NCI-H1105 treated with DMSO at 0.1 percent for 48 hours (cell line): Measurements from ENCODE around the gene TUBB2B.
"Not testable (repeated sequence)": the region's sequence is repeated elsewhere in the genome, so short reads cannot be mapped to it uniquely, and the experiment has no call there.

Experiments
- DNase-seq: peaks from one replicate; lab custom pipeline; 2025; lab: John Stamatoyannopoulos, UW

The TUBB2B gene

DNA sequence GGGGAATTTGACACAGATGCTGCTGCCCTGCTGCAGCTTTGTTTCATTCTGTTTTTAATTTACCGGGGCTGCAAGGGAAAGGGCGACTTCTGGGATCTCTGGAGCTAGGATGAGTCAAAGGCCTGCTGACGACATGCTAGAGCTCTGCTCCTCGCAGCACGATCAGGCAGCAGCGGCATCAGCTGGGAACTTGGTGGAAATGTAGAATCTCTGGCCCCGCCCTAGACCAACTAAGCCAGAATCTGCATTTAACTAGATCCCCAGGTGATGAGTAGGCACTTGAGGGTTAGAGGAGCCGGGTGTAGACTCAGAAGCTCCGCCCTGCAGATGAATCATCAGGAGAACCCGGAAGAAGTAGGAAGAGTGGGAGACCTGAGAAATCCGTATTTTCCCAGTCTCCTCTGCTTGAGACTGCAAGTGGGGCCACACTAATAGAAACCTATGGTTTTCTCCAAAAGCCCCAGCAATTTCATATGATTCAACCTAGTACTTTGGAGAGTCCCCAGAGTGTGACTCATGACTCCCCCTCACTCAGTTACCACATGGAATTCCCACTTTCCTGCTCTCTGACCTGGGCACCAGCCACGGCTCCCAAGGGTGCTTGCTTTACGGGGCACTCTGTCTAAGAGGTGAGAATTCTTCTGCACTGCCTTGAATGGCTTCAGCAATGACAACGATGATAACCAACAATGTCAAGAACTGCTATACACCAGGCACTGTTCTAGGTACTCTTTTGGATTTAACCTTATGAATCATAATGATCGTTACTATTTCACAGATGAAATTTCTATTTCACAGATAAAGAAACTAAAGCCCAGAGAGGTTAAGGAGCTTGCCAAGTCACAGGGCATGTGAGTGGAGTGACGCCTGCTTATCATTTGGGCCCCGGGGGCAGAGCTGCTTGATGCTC lies 18.1 kb downstream of the TUBB2B start:
- no peak for DNase-seq

DNA sequence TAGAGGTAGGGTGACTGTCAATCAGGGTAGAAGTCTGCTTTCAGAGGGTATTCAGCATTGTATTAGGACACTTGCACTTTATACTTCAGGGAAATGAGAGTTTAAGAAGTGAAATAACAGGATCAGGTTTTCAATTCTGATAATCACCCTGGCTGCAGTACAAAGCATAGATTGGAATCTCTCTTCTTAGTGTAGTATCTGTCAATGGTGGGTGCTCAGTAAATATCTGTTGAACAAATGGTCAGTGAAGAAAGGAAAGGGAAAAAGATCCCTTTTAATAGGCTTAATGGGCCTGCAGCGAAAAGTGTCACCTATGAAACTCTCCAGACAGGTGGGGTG lies 18.7 kb downstream of the TUBB2B start:
- DNase-seq: no peak

DNA sequence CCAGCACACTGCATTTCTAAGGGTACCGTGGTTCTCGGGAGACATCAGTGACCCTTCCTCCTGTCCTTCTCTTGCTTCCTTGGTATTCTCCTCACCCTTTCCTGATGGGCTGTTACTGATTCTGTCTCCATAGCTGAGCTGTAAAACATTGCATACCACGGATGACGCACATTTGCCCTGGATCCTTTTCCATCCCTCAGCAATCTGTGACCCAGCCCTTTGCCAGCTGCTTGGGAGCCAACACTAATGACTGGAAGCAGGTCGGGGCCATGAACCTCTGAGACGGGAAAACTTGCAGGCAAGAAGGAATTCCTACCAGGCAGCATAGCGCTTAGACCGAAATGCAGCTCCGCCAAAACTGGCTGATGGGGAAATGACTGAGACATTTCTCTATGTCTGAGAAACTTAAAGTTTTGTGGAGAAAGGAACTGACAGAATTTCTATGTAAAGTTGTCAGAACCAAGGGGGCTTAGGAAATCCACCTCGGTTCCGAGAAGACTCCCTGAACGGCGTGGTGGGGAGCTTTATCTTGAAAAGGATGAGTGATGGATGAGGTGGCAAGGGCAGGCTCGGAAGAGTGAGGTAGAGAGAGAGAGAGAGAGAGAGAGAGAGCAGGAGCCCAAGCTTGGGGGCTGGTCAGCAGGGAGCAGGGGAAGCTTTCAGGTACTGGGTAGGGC lies 19.2 kb downstream of the TUBB2B start:
- no peak for DNase-seq

DNA sequence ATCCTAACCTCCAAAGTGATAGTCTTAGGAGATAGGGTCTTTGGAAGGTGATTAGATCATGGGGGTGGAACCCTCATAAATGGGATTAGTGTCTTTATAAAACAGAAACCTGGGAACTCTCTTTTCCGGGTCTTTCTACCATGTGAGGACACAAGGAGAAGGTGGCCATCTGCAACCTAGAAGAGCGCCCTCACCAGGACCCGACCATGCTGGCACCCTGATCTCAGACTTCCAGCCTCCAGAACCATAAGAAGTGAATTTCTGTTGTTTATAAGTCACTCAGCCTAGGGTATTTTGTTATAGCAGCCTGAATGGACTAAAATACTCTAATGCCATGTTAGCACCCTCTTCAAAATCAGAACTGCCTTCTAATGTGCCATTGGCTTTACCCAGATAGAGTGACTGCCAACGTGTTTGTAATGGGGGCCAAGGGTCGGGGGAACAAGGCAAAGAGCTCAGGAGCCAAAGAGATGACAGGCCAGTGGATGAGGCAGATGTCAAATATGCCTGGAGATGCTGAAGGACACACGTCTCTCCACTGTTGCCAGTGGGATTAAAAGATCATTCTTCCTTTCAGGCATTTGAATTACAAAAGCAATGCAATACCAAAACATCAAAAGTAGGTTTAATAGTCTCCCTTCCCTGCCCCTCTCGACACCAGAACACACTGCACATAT lies 21.0 kb downstream of the TUBB2B start:
- DNase-seq: no peak

DNA sequence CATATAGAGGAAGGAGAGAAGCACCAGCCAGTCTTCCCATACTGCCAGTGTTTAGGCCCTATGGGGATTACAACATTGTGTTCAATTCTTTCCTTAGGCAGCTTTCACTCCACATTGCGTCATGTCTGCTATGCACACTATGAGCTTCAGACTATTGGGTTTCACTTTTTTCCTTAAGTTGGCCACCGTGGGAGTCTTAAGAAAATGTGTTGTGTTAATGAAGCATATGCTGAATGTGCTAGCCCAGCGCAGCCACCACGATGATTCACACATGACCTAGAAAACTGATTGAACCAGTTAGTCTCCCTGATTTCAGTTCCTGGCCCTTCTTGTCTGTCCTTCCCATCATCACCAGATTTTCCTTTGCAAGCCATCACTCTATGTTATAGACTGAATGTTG lies 21.5 kb downstream of the TUBB2B start:
- no peak for DNase-seq

DNA sequence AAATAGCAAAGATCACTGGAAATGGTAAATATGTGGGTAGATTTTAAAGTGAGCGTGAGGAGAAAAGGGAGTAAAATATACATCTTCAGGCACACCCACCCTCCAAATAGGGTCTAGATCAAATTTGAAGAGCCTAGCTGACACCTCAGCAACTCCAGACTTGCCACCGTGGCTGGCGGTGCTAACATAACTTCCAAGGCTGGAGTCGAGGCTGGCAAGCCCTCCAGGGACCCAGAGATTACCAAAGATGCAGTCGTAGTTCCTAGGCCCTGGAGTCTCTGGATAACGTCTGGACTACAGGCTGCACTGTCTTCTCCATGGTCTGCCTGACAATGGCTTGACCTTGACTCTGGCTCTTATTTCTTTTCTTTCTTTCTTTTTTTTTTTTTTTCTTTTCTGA lies 22.5 kb downstream of the TUBB2B start:
- DNase-seq: no peak

DNA sequence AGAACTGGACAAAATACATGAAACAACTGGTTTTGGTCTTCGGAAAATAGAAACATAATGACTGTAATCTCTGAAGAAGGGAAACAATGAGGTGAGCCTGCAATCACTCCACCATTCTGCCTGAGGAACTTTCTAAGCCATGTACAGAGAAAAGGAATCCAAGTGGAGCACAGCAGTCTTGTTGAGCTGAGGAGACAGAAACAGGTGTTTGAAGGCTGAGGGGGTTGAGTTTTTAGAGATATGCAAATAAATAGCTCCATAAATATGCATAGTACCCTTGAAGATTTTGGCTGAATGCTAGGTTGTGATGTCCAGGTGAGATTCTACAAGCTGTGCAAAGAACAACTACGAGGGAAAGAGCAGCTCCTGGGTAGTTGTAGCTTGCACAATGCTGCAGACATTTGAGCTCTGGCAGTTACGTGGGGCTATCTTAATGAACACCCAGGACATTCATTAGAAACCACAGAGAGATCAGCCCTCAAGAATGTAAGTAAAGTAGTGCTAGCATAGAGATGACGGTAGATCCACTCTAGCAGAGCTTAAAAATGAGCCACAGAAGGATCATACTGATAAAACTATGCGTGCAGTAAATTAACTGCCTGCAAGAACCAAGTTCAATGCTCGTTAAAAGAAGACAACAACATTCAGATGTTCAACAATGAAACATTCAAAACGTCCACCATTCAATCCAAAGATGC lies 24.3 kb downstream of the TUBB2B start:
- DNase-seq: no peak

DNA sequence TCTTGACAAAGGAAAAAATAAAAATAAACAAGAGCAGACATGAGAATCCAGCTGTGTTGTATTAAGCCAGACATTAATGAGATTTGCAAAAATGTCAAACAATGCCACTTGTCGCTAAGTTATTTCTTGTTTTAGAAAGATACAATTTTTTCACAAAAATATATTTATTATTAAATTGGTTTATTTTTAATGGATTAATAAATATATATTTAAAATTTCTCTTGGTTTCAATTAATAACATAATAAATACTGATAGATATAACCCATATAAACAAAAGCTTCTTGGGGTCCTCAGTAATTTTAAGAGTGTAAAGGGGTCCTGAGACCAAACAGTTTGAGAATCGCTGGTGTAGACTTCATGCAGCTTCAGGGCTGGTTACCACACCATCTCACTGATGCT lies 26.1 kb downstream of the TUBB2B start:
- no peak for DNase-seq

DNA sequence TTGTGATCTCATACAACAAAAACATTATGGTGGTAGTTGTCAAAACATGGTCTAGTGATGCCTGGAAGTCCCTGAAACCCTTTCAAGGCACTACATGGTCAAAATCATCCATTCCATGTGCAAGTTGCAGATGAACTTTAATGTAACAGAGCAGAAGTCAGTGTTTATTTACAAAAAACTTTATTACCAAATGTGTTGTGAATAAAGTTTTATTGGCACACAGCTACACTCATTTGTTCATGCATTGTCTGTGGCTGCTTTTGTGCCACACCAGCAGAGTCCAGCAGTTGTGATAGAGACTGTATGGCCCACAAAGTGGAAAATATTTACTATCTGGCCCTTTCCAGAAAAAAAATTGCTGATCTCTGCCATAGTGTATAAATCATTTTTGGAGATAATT lies 26.8 kb downstream of the TUBB2B start:
- DNase-seq: no peak

DNA sequence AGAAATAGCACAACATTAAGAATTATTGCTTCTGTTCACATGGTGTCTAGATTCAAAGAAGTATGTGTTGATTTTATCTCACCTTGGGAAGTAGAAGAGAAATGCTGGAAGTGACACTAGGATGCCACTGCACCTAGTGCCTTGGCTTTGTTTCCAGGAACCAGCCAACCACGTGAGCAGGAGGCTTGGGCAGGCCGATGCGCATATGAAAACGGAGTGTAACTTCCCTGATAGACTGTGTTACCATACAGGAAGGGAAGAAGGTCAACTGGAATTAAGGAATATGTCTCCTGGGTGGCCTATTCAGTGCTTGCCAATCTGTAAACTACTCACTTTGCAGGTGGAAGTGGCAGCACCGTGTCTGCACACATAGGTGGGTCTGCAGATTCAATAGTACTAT lies 28.1 kb downstream of the TUBB2B start:
- no peak for DNase-seq

DNA sequence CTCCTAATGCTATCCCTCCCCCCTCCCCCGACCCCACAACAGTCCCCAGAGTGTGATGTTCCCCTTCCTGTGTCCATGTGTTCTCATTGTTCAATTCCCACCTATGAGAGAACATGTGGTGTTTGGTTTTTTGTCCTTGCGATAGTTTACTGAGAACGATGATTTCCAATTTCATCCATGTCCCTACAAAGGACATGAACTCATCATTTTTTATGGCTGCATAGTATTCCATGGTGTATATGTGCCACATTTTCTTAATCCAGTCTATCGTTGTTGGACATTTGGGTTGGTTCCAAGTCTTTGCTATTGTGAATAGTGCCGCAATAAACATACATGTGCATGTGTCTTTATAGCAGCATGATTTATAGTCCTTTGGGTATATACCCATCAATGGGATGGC lies 29.7 kb downstream of the TUBB2B start:
- DNase-seq: not testable (repeated sequence)

DNA sequence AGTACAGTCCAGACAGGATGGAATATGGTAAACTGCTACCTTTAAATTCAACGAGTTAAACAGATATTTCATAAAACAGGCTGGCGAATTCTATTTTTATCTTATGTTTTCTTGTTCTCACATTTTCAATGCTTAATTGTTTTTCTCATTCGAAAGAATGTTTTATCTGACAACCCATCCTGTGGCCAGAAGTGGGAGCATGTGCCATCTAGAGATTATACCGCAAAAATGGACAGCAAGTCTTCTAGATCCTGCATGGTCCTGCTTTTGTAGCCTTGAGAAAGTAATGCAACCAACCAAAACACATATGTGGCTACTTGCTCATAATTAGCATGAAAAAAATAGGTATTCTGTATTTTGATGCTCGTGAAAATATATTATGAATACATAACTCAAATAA lies 30.7 kb downstream of the TUBB2B start:
- DNase-seq: no peak

DNA sequence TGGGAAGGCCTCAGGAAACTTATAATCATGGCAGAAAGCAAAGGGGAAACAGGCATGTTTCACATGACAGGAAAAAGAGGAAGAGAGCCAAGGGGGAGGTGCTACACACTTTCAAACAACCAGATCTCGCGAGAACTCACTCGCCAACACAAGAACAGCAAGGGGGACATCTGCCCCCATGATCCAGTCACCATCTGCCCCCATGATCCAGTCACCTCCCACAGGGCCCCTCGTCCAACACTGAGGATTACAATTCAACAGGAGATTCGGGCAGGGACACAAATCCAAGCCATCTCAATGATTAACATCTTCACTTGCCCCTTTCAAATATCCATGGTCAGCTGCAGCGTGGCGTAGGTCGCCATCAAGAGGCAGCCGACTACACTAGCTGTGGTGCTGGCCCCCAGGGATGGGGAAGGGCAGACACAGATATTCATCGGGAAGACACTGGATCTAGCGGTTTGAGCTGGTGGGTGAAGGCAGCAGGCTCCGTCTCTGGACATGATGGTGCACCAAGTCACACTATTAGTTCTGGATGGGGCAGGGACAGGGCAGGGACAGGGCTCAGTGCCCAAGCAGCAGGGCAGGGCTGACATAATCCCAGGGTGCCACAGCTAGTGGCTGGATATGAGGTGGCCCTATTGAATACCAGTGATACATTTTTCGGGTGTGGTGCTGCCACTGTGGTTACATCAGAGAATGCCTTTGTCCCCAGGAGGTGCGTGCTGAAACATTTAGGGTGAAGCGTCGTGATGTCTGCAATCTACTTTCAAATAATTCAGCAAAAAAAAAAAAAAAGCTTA lies 31.6 kb downstream of the TUBB2B start:
- no peak for DNase-seq

DNA sequence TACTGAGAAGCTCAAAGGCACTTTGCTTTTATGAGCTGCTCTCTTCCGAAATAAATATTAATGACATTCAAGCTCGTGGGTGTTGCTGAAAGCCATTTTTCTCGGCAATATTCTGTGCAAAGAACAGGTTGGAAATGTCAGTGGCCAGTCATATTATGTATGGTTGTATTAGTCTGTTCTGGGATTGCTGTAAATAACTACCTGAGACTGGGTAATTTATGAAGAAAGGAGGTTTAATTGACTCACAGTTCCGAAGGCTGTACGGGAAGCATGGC lies 32.1 kb downstream of the TUBB2B start:
- DNase-seq: no peak

DNA sequence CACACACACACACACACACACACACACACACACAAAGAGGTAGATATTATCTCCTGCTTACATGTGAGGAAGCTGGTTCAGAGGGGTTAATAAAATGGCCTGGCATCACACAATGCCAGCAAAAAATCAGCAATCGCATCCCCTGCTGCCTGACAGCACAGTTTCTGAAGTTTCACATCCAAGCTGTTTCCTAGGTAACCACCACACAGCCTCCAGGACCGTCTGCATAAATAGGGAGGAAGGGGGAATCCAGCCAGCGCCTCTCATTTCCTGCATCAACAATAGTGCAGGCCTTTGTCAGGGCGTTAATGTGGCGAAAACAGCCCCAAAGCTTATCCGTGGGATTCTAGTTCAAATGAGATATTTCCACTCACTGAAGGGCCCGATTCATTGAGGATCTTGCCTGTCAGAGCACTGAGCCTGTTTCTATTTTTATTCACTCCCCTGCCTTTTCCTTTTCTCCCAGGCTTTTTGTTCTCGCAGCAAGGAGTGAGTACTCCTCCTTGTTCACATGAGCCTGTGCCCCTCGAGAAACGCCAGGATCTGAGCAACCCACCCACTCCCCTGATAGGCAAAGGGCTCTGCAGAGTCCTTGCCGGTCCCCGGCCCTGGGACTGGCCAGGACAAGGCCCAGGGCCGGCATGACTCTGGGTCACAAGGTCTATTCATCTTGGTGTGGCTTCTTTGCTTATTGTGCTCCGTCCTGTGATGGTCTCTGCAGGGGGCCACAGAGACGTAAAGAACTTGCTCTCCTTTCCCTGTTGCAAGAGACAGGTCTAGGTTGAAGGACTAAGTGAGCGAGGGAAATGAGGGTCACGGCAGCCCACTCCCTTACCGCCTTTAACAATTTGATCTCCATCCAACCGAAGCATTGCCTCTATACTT lies 32.7 kb downstream of the TUBB2B start:
- peak; percentile 39 for DNase-seq

DNA sequence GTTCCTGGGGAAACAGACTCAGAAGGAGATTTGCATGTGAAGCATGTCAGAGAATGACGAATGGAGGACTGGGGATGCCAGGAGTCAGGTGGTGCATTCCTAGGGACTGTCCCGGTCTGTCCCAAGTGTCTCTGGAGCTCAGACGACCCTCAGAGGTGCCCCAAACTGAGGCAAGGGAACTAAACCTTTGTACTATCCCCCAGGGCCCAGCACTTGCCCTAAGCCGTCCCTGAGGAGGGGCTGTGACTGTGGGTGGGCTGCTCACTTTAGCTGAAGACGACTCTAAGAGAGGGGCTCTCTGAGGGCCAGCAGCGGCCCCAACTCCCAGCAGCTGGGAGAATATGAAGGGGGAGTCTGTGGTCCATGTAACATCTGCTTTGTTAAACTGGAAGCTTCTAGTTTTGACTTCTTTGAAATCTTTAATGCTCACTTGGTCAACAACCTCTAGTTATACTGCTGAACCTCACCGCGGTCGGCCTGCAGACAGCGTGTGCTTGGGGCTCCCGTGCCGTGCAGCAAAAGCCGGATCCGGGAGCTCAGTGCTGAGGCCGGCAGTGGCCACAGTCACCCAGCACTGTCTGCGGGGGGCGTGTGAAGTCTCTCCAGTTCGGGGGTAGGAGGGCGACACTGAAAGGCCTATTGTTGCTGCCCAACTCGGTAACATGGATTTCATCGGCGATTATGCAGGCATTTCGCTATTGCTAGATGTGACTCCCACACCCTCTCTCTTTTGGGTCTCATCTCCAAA lies 34.2 kb downstream of the TUBB2B start:
- DNase-seq: no peak

DNA sequence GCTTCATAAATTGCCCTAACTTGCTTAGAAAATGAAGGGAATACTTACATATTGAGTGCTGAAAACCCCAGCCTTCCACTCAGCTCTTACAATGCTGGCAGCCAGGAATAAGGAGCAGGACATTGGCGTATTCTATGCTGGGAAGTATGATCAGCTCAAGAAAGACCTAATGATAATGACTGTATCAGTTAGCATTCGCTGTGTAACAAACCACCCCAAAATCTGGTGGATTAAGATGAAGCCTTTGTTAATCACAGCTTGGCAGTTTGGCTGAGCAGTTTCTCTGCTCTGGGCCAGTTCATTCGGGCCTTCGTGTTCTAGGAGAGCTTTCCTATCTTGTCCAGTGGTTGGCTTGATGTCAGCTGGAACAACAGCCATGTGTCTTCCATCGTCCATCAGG lies 36.7 kb downstream of the TUBB2B start:
- no peak for DNase-seq

DNA sequence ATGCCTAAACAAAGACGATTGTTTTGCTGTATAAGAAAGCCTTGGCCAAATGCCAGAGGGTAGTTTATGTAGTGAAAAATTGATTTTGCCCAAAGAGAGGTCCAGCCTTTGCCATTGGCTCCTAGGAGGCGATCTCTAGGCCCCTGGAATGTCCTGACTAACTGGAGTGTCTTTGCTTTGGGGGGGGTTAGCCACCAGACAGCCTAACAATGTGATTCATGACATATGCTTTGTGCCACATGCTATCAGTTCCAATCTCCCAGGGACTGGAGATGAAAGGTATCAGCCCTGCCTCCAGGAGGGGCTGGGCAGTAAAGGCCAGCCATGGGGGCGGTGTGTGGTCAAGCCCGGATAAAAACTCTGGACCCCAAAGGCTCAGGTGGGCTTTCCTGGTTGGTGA lies 37.4 kb downstream of the TUBB2B start:
- DNase-seq: no peak

DNA sequence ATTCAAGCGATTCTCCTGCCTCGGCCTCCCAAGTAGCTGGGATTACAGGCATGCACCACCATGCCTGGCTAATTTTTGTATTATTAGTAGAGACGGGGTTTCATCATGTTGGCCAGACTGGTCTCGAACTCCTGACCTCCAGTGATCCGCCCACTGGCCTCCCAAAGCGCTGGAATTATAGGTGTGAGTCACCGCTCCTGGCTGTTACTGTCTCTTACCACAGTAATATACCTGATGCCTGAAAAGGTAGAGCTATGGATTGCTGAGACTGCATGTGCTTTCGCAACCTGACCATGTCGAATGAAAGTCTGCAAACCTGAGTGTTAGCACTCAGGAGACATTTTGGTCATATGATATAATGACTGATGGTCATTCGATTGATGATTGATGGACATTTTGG lies 38.3 kb downstream of the TUBB2B start:
- DNase-seq: not testable (repeated sequence)

DNA sequence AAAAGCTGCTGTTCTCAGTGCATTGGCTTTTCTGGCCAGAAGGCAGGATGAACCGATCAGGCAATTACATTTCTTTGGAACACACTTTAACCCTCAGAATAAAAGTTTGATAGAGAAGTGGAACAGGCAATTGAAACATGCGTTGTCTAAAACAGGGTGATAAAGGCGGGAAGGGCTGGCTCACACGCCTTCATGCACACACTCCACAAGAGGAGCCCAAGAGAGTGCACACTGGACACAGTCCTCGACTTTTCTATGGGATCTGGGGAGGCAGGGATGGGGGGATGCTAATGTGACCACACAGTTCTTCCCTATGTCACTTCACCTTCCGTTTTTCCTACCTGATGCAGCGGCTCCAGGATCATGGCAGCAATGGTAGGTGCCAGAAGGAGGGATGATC lies 39.2 kb downstream of the TUBB2B start:
- DNase-seq: no peak
